DMS 273 (cell line): Measurements from ENCODE around the gene OR2H2.

Experiments
- DNase-seq: peaks from one replicate; lab custom pipeline; 2025; ENCODE audit not compliant: unreplicated experiment; lab: John Stamatoyannopoulos, UW

Gene OR2H2

GRCh38 chr6:29628419-29629281, 43.7 kb downstream of the OR2H2 start:
- DNase-seq: peak; percentile 94

GRCh38 chr6:29629571-29629970, 44.6 kb downstream of the OR2H2 start:
- no peak for DNase-seq

- no peak for DNase-seq
These were observed 45.4 kb downstream of the OR2H2 start for GRCh38 chr6:29630315-29630714.

- DNase-seq: no peak
These were observed 46.4 kb downstream of the OR2H2 start for GRCh38 chr6:29631209-29631810.

- peak; percentile 77 for DNase-seq
These were observed 47.2 kb downstream of the OR2H2 start for GRCh38 chr6:29631860-29632731.

- peak; percentile 93 for DNase-seq
These were observed 48.0 kb downstream of the OR2H2 start, which contains the start of gene GABBR1 for GRCh38 chr6:29632789-29633533. Gene GABBR1 (minus strand): TSS chr6:29633183. CDS start chr6:29632385, 798 bp downstream.

GRCh38 chr6:29633534-29633905, 48.6 kb downstream of the OR2H2 start:
- no peak for DNase-seq

GRCh38 chr6:29637247-29637646, 52.3 kb downstream of the OR2H2 start:
- no peak for DNase-seq
